Bone marrow (tissue), 2 donors: ENCODE measurements around the gene LIF.
A peak's percentile ranks its signal among the peaks of the same experiment; 100 is the strongest.

Source experiments
- DNase-seq, 2 donors: peaks; one replicate each; lab custom pipeline; 2025; lab: John Stamatoyannopoulos, UW

Gene LIF

DNA sequence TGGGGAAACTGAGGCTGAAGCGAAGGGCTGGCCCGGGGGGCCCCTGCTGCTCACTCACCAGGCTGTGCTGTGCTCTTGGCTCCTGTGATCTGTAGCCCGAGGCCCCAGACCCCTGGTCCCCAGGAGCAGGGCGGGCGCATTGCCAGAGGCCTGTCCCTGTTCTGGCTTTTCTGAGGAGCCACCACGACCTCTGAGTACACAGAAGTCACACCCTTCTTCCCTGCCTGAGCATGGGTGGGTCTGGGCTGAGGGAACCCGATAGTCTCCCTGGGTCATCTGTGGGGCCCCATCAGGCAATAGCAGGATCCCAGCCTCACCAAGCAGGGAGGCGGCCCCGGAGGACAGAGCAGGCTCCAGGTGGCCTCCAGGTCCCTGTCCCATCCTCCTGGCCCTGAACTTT, 37.6 kb upstream of the LIF start:
- DNase-seq, result no peak

DNA sequence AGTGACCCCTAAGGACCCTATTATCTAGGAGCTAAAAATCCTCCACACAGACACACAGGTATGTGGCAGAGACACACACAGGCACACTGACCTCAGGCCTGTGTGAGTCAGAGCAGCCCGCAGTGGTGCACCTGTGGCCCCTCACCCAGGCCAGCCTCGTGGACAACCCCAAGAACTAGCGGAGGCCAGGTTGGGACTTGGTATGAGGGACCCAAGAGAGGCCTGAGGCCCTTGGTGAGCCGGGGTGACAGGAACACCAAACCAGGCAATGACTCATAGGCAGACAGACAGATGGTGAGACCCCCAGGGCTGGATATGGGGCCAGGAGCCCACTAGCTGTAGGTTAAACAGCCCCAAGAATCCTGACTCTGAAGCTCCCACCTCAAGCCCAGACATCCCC, 36.8 kb upstream of the LIF start:
- no peak for DNase-seq

DNA sequence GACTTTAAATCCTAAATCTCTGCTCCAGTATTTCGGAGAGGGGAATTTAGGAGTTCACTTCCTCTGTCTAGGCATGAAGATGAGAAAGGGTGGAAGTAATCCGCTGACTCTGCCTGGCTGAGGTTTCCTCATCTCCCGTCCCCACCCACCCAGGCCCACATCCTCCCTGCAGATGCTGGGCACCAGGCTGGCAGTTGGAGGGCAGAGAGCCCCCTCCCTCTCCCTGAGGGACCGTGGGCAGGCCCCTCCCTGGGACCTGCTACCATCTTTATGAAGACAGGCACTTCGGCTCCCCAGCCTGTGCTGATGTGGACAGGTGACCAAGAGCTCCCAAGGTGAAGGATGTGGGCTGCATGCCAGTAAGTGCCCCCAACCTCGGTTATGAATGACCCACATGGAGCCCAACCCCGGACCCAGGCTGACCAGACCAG, 36.1 kb upstream of the LIF start:
- DNase-seq, result peak in 1 of 2 donors; percentile 7

DNA sequence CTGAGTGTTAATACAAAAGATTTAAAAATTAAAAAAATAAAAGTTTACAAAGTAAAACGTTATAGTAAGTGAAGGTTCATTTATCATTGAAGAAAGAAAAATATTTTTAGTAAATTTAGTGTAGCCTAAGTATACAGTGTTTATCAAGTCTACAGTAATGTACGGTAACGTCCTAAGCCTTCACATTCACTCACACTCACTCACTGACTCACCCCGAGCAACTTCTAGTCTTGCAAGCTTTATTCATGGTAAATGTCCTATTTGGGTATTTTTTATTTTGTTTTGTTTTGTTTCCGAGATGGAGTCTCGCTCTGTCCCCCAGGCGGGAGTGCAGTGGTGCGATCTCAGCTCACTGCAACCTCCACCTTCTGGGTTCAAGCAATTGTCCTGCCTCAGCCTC, 33.9 kb upstream of the LIF start:
- DNase-seq, result no peak

DNA sequence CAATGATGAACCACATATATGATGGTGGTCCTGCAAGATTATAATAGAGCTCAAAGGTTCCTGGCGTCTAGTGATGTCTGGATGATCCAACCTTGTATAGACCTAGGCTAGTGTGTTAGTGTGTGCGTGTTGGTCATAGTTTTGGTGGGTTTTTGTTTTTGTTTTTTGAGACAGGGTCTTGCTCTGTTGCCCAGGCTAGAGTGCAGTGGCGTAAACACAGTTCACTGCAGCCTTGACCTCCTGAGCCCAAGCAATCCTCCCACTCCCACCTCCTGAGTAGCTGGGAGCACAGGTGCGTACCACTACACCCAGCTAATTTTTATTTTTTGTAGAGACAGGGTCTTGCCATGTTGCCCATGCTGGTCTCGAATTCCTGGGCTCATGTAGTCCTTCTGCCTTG, 33.4 kb upstream of the LIF start:
- DNase-seq, result no peak

DNA sequence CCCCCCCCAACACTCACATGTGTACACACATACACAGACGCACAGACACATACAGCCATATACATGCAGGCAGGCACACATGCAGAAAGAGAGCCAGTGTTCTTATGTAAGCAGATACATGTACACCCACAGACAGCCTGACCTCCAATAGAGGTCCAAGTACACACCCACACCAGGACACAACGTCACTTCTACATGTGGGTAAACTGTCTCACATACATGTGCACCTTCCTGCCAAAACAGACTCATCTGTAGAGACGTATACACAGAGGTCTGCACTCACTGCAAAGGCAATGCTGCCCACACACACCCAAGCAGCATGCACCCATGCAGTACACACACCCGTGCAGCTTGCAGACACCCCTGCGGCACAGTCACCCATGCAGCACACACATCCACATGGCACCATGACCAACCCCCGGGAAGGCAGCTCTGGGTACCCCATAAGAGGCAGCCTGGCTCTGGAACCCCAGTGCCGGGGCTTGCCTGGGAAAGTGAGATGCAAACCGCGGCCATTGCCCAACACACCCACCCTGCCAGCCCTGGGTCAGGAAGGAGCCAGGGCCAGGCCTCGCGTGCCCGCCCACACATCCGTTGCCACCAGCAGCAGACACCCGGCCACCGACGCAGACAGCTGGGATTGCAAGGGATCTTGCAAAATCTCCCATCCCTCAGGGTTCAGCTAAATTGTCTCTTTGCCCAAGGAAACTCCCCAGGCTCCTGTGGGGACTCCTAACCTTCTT, 32.7 kb upstream of the LIF start:
- peak; percentile 16 to 57 for DNase-seq

DNA sequence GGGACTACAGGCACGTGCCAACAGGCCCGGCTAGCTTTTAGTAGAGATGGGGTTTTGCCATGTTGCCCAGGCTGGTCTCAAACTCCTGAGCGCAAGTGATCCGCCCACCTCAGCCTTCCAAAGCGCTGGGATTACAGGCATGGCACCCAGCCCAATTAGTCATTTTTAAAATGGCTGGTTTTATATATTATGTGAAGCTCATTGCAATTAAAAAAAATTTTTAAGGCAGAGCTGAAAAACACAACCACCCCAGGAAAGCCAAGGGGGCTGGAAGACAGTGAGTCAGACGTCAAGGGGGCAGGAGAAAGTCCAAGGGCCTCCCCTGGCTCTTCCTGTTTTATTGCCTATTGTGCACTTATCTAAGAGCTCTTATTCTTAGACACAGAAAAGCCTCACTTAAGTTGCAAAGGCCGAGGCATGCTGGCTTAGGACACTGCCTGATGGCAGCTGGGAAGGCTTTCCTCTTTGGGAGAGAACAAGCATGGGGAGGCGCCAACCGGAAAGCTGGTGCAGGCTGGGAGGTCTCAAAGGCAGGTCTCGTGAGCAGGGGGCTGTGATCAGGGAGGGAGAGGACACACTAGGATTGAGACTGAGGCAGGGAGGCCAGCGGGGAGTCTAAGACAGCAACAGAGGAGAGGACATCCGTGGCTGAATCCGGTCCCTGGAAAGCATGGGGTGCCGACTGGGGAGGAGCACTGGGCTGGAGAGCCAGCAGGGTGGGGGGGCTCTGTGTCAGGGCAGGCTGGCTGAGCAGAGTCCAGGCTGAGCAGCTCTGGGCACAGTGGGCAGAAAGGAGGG, 31.2 kb upstream of the LIF start:
- peak in 1 of 2 donors; percentile 91 for DNase-seq

DNA sequence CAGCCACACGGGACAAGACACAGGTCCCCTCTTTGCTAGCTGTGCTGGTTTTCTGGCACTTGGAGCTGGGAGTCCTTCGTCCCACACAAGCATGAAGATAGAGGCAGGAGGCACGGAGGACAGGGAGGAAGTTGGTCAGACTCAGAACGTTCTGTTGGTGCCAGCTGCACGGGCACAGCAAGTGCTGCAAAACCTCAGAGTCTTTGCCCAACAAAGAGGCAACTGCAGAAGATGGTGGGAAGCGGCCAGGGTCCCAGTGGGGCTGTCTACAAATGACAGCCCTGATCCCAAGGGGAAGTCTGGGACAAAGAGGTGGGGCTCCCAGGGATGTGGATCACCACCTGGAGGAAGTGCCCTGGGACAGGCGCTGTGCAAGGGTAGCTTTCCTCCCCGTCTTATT, 29.5 kb upstream of the LIF start:
- DNase-seq, result no peak

DNA sequence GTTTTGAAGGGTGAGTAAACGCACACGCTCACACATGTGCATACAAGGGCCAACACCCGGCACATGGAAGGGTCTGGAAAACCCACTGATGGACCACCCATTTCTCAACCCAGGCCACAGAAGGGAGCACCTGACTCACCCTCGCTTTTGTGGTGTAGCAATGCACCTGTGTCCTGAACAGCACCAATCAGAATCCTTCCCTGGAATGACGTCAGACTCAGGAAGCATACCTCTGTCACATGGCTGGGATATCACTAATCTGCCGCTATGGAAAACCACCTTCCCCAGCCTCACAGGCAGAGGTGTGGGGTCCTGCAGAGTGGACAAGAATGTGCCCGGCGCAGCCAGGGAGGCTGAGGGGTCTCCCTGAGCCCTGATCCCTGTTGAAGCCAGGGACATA, 29.1 kb upstream of the LIF start:
- DNase-seq, result no peak

DNA sequence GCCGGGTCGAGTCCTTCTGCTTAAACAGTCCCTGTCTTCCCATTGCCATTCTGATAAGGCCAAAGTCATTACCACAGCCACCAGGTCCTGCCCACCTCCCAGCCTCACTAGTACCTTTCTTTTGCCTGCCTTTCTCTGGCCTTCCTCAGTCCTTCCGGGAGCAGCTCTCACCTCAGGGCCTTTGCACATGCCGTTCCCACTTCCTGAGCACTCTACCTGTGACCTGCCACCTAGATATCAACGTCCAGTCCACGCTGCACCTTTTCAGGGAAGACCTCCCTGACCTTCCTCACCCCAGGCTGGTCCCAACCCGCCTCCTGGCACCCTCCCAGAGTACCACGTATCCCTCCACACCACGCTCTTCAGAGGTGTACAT, 27.9 kb upstream of the LIF start:
- DNase-seq, result no peak

DNA sequence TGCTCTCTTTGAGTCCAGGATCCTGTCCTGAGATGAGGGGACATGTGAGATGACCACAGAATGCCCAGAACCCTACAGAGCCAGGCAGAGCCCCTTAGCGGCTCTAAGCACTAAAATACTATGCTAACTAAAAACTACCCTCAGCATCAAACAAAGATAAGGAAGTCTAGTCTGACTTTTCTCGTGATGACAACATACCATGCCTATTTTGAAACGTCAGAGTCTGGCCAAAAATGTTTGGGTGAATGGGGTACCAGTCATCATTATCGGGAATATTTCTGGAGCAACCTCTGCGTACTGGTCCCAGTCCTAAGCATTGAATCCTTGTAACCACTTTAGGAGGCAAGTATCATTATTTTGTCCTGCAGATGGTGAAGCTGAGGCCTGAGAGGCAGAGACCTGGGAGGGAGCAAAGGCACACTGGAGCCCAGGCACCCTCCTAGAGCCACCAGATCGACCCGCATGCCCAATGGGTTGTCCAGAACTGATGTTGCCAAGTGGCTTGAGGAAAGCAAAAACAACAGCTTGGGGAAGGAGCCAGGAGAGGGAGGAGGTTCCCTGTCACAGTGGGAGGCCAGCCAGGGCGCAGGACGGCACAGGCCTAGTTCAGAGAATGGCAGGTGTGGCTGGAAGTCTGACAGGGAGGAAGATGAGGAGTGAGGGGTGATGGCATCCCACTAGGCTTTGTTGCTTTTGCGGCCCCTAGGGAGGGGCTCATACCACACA, 27.3 kb upstream of the LIF start:
- no peak for DNase-seq

DNA sequence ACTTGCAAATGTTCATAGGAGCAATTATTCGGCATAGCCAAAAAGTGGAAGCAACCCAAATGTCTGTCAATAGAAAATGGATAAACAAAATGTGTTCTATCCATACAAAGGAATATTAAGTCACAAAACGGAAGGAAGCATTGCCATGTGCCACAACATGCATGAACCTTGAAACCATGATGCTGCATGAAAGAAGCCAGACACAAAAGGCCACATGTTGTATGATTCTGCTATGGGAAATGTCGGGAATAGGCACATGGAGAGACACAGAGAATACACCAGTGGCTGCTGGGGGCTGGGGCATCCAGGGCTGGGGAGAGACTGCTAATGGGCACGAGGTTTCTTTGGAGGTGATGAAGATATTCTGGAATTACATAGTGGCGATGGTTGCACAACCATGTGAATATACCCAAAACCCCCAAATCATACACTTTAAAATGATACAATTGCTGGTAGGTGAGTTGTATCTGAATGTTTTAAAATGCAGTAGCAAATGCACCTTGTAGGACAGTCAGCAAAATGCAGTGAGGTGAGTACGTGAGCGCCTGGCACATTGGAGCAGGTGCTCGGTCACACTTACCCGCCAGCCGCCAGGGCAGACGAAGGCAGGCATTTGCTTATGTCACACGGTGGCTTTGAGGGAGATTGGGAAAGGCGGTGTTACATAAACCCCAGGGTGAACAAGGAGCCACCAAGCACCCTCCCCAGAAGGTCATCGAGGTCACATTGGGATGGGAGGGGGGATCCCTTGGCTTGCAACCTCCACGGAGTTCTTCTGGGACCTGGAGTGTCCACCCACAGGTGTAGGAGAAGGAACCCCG, 26.4 kb upstream of the LIF start:
- no peak for DNase-seq

DNA sequence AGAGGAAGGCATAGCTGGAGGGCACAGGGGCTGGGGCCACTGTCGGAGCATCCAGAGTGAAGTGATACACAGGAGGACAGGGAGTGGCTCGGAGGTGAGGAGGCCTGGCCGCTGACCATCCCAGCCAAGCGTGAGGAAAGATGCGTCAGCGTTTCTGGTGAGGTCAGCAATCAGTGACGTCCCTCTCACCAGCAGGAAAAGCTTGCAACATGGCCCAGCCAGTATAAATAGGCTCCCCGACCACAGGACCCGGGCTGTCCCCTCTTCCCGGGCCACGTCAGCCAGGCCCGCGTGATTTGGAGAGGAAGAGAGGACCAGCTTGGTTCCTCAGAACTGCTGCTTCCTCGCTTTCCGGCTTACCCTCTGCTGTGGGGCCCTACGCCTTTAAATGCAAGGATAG, 24.3 kb upstream of the LIF start:
- peak; percentile 83 to 84 for DNase-seq

DNA sequence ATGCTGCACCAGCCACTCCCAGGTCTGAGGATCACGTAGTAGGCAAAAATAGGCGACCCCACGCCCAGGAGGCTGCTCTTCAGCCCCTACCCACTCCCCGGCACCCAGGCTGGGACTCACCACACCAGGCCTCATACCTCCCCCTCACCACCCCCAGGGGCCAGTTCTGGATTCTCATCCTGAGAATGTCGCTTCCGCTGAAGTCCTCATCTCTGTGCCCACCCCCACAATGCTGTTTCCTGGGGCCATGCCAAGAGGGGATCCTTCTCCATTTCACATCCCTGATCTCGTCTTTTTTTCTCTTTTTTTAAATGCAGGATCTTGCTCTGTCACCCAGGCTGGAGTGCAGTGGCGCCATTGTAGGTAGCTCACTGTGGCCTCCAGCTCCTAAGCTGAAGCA, 21.8 kb upstream of the LIF start:
- no peak for DNase-seq

DNA sequence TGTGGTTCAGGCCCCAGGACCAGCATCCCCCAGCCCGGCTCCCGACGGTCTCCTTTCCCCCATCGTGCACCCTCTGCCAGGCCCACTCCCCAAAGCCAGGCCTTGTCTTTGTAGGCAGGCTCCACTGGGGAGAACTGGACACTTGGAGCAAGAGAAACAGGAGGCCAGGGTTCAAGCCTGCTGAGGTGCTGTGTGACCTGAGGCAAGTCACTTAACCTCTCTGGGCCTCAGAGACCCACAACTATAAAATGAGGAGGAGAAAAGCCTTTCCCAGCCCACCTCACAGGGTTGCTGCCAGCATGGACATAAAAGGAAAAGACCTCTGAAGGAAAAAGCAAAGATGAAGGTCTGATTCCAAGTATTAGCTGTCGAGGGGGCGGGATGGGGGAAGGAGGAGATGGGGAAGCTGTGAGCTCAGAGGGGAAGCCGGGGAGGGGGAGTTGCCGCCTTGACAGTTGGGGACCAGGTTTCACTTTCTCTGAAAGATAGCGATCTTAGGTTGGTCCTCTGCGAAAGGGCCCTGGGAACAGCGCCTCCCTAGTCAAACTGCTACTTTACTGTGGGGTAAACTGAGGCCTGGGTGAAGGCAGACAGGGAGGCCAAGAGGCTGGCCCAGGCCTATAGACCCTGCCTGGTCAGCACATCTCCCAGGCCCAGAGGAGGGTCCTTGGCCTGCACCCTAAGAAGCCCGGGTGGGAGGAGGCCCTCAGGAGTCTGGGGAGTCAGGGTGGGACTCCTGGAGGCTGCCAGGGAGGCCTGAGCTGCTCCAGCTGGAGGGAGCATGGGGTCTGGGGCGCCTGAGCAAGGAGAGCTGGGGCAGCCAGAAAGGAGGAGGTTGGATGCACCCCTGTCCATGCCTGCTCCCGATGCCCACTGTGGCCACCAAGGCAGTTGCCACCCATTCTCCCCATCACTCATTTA, 21.1 kb upstream of the LIF start:
- DNase-seq, result peak in 1 of 2 donors; percentile 91

DNA sequence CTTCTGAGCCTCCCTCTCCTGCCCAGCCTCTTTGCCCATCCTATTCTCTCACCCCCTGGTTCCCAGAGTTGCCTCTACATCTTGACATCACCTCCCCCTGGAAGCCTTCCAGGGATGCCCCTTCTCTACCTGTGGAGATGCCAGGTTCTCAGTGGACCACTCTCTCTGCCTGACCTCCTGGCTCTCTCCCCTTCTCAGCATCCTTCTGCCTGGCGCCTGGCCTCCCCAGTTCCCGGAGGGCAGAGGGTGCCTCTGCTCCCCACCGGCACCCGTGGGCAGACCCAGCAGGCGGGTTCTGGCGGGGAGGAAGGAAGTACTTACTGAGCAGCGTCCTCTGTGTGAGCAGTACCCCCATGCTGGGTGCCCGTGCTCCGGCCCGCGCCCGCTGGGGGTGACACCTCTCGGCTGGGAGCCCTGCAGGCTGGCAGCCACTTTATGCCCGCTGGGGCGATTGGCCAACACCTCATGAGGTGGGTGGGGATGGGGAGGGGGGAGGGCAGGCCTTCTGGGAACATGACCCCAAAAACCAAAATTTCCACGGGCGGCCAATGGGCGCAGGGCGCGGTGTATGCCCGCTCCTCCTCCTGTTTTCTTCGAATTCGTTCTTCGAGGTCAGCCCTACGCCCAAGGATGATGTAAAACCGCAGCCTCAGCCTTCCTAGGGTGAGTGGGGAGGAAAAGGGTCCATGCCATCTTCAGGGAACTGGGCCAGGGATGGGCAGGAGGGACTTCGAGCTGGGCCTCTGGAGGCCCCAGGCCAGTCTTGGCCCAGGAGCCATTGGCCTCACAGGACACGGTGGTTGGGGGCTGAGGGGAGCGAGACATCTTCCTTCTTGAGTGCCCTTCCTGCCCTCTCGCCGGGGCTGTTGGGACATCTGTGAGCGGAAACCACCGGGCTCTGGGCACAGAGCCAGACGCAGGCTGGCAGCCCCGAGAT, 20.2 kb upstream of the LIF start, which contains the start of gene OSM:
Gene OSM (minus strand): TSS at position 407 of the 937 bp plus-strand sequence. CDS start 52 bp downstream, at position 355.
- peak; percentile 90 to 95 for DNase-seq

DNA sequence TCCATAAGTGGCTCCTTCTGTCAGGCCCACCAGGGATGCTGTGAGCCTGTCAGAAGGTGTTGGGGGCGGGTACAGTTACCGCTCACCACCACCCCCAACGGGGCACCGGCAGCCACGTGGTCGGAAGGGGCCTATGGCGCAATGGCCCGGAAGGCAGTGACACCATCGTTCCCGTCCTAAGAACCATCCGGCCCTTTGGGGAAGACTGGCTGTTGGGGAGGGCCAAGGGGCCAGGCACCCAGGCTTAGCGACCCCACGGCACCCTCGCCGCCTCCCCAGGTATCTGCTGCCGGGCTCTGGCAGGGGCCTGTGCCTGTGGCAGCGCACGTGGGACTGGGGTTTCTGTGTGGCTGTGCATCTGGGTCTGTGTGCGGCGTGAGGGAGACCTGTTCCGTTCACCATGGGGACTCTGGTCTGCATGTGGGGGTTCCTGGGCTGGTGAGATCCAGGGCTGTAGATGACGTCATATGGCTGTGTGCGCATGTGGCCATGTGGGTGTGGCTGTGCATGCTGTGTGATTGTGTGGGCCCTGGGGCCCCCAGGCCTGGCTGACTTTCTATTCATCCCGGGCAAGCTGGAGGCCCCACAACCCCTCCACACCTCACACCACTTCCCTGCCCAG, 19.4 kb upstream of the LIF start:
- peak; percentile 73 to 74 for DNase-seq

DNA sequence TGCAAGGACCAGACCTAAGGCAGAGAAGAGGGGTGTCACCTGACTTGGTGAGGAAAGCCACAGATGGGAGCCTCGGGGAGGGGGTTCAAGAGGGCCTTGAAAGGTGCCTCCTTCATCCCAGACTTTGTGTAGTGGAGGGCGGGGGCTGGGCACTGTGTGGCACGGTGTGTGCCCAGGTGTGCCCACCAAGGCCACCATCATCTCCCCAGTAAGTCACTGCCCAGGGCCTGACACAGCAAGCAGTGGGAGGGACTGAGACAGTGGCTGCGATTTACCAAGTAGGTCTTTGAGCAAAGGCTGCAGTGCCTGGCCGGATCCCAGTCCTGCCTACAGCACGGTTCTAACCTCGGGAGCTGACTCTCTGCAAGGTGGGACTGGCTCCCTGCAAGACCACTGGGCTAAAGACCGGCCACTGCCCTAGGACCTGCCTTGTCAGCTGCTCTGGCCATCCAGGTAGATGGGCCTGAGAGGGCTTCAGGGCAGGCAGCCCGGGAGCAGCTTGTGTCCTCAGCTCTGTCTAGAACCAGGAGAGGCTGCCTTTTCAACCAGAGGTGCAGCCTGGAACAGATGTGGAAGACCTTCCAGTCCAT, 18.7 kb upstream of the LIF start:
- DNase-seq, result no peak

DNA sequence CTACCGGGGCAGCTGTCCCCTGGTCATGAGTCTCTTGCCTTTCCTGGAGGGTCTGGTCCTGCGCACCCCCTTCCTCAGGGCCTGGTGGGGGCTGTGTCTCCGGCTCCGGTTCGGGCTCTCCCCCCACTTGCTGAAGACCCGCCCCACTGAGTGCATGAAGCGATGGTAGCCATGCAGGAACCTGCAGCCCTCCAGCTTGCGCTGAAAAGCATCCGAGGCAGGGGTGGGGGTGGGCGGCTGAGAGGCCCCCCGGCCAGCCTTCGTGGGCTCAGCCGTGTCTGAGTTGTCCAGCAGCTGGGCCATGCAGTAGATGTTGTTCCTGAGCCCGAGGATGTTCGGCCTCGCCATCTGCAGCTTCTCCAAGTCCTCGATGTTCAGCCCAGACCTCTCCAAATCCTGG, 17.3 kb upstream of the LIF start:
- DNase-seq, result no peak
